NCI-H2081 treated with DMSO at 0.1 percent for 48 hours (cell line): ENCODE results near the gene MDM1.

ENCODE experiments used
- DNase-seq: peaks from one replicate; lab custom pipeline; 2025; lab: John Stamatoyannopoulos, UW

Gene MDM1

GRCh38 chr12:68331869-68332727 lies at the start of gene MDM1:
MDM1 (minus strand) TSS chr12:68332362; CDS start chr12:68332245, 117 bp downstream.
- DNase-seq: peak; percentile 96

GRCh38 chr12:68381476-68382219 lies 49.5 kb upstream of the MDM1 start:
- no peak for DNase-seq

DNA sequence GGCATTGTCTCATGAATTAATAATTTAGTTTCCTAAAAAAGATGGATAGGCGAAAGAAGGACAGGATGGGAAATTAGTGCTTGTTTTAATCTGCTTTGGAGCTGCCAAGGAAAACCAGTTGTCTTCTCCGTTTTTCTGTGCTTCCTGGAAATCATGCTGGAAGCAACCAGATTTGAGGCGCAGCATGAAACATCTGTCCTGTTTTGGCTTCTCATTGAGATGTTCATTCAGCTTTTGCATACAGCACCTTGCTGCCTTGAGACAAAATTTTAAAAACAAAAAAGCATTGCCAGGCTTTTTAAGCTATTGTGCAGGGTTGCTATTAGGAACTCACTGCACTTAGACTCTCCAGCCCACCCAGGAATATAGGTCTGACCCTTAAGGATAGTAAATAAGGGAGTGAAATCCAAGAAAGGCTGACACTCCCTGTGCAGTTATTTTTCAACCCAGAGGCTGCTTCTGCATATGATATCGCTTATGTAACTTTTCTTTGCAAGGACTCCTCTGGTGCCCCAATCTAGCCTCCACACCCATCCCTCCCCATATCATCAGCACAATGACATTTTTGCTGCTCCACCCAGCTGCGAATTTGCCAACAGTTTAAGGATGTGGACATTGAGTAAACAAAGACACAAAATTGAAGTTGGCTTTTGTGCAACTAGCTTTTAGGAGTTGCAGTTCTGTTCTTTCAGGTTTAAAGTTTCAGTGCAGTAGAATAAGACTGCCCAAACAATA lies 46.9 kb upstream of the MDM1 start:
- DNase-seq: no peak

- no peak for DNase-seq
Observed at GRCh38 chr12:68377881-68378280, 45.7 kb upstream of the MDM1 start.

DNA sequence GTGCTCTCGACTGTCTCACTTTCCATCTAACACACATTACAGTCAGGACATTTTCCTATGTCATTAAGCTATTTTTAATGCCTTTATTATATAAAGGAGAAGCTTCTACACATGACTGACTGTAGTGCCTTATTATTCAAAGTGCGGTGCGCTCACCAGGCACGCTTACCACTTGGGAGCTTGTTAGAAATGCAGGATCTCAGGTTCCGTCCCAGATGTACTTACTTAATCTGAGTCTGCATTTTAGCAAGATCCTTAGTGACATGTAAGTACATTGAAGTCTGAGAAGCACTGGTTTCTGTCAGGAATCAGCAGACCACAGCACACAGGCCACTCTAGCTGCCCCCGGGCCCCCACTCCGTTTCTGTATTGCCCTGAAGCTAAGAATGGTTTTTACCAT lies 44.7 kb upstream of the MDM1 start:
- no peak for DNase-seq

- DNase-seq: no peak
Observed at GRCh38 chr12:68375756-68376695, 43.9 kb upstream of the MDM1 start.

- no peak for DNase-seq
Observed at GRCh38 chr12:68374307-68374982, 42.3 kb upstream of the MDM1 start.

GRCh38 chr12:68370667-68371066 lies 38.5 kb upstream of the MDM1 start:
- DNase-seq: no peak

GRCh38 chr12:68370006-68370590 lies 37.9 kb upstream of the MDM1 start:
- no peak for DNase-seq

DNA sequence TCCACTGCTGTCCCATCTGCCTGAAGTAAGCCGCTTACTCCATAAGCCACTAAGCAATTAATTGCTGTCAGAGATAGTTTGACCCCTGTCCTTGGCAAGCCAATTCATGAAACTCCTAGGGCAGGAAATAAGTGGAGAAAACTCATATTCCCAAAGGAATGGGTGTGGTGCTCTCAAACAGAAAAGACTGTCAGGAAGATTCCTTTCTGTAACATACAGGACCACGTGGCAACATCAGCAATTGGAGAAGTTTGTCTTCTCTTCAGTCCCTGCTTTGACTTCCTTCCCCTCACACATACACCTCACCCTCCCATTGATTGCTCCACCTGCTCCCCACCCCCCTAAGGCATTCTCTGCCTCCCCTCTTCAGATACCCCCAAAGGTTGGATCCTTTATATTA lies 36.2 kb upstream of the MDM1 start:
- DNase-seq: no peak

DNA sequence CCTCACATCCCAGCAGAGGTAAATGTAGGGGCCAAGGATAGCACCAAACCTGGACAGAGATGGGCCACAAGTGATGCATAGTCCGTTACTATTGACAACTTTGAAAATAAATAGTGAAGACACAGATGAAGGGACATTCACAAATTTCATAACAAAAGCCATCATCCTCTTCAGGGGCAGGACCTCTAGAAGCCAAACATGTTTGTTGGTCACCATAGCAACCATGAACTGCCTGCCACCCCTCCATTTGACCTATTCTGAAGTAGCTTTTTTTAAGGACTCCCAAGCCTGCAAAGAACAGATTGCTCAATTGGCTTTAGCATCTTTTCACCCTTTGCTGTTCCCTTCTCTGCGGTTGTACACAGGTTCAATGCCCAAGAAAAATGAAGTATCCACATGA lies 35.7 kb upstream of the MDM1 start:
- no peak for DNase-seq

DNA sequence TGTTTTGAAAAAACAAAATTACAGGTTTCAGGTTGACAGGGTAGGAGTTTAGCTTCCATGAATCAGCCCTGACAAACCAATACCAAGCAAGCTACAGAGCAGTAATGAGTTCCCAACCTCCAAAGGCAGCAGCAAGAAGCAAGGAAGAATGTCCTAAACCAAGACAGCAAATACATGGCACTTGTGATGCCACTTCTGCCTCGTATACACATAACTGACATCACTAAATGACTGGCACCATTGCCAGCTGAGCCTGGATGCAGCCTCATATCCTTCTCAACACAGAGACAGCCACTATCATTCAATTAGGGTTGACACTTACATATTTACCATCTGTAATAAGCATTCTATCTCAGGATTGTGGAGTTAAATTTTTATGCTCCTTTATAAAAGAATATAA lies 35.0 kb upstream of the MDM1 start:
- DNase-seq: no peak

DNA sequence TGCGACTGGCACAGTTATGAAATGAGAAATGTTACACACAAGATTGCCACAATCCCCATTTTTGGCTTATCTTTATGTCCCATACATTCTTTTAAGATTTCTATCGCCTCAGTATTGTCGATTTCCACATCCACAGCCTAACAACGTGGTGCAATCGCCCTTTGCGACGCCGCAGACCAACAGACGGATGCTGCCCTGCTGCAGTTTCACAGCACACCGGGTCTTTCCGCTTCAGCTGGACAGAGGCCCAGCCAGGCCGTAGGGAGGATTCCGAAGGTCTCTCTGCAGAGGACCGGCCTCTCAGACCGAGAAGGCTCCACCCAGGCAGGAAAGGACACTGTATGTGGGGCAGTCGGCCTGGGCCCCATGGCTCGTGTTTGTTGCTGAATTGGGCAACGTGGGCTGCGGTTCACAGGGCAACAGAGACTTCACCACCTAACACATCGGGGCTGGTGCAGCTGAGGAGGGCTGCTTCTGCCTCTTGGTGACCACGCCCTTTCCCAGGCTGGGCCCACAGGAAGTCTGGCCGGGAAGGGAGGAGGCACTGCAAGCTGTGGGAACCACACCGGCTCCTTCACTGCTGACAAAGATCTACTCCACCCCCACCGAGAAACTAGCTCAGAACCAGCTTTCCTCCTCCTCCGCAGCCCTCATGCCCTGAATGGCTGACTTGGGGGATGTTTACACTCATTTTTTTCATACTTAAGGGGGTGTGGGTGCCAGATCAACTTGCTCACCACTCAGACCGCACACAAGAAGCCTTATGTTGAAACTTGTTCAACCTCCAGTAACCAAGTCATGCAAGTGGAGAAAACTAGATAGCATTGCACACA lies 32.9 kb upstream of the MDM1 start:
- no peak for DNase-seq

DNA sequence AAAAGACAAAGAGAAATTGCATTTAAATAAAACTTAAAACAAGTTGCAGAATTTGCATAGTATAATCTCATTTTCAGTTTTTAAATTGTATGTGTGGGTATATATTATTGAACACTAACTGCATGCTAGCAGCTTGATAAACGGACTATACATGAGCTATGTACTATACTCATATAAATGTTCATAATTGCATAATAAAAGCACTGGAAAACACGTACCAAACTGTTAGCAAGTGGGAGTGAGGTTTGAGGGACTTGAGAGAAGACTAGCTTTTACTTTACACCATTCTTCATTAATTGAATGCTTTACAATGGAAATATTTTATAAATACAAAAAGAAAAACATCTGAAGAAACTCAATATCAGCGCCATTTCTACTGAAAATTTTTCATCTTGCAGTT lies 32.2 kb upstream of the MDM1 start:
- no peak for DNase-seq

GRCh38 chr12:68361953-68362352 lies 29.8 kb upstream of the MDM1 start:
- no peak for DNase-seq

GRCh38 chr12:68359674-68360073 lies 27.5 kb upstream of the MDM1 start:
- no peak for DNase-seq

- DNase-seq: no peak
Observed at GRCh38 chr12:68358532-68359485, 26.6 kb upstream of the MDM1 start.

DNA sequence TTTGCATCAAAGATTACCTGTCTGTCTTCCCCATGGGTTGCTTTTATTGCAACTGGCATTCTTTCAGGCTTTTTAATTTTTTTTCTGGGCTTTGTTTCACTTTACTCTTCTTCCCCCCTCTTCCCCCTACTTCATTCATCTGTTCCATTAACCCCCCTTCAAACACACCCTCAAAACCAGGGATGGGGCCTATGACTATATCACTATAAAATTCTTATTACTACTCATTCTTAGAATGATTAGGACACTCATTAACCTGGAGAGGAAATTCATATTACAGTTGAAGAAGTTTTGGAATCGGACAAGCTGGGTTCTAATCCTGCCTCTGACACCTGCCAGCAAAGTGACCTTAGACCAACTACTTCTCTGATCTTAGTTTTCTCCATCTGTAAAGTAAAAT lies 24.8 kb upstream of the MDM1 start:
- no peak for DNase-seq
